HEK293T (cell line): ENCODE measurements around the gene CHSY3.

Experiments used
- CTCF ChIA-PET: fragments of 350-600 bp; formaldehyde crosslinking; extraction: SDS; loops from one replicate; lab custom pipeline; 2021; ENCODE audit warnings: antibody characterized with exemption, inconsistent platforms; lab: Yijun Ruan, JAX
- POLR2A ChIA-PET: fragments of 350-600 bp; formaldehyde crosslinking; extraction: SDS; loops from one replicate; lab custom pipeline; 2020; ENCODE audit warnings: antibody characterized with exemption, inconsistent platforms; lab: Yijun Ruan, JAX
- DNase-seq: peaks from one replicate; pipeline ENCODE4 v3.0.0; 2012; ENCODE audit warnings: mixed read lengths; ENCODE audit errors: extremely low spot score
- ARNT ChIP-seq: fragments of 450-650 bp; IDR thresholded peaks from 2 replicates; pipeline ENCODE4 v1.6.1; 2017; ENCODE audit warnings: mild to moderate bottlenecking
- BHLHE40 ChIP-seq: fragments of 450-650 bp; IDR thresholded peaks from 2 replicates; pipeline ENCODE4 v1.6.1; 2016; ENCODE audit warnings: mild to moderate bottlenecking, moderate library complexity, borderline replicate concordance
- CTBP1 ChIP-seq: fragments of 450-650 bp; IDR thresholded peaks from 2 replicates; pipeline ENCODE4 v1.6.1; 2016; ENCODE audit warnings: borderline replicate concordance
- ELF4 ChIP-seq: fragments of 450-650 bp; IDR thresholded peaks from 2 replicates; pipeline ENCODE4 v1.6.1; 2017; ENCODE audit warnings: antibody characterized with exemption
- FOXA1 ChIP-seq: fragments of 450-650 bp; IDR thresholded peaks from 2 replicates; pipeline ENCODE4 v1.6.1; 2016; ENCODE audit warnings: mild to moderate bottlenecking
- FOXK2 ChIP-seq: fragments of 450-650 bp; IDR thresholded peaks from 2 replicates; pipeline ENCODE4 v1.6.1; 2016; ENCODE audit warnings: mild to moderate bottlenecking
- FOXM1 ChIP-seq: fragments of 450-650 bp; IDR thresholded peaks from 2 replicates; pipeline ENCODE4 v1.6.1; 2017; ENCODE audit warnings: mild to moderate bottlenecking, borderline replicate concordance
- HDGF ChIP-seq: fragments of 450-650 bp; IDR thresholded peaks from 2 replicates; pipeline ENCODE4 v1.6.1; 2017; ENCODE audit warnings: antibody characterized with exemption, borderline replicate concordance
- L3MBTL2 ChIP-seq: fragments of 450-650 bp; conservative IDR thresholded peaks from 2 replicates; pipeline ENCODE4 v1.6.1; 2016; ENCODE audit warnings: mild to moderate bottlenecking
- LEF1 ChIP-seq: fragments of 450-650 bp; IDR thresholded peaks from 2 replicates; pipeline ENCODE4 v1.6.1; 2017; ENCODE audit warnings: mild to moderate bottlenecking, borderline replicate concordance
- NFRKB ChIP-seq: fragments of 450-650 bp; IDR thresholded peaks from 2 replicates; pipeline ENCODE4 v1.6.1; 2016; ENCODE audit warnings: mild to moderate bottlenecking, moderate library complexity
- PKNOX1 ChIP-seq: fragments of 450-650 bp; IDR thresholded peaks from 2 replicates; pipeline ENCODE4 v1.6.1; 2016
- SP1 ChIP-seq: fragments of 450-650 bp; IDR thresholded peaks from 2 replicates; pipeline ENCODE4 v1.6.1; 2017
- SUZ12 ChIP-seq: fragments of 450-650 bp; IDR thresholded peaks from 2 replicates; pipeline ENCODE4 v1.6.1; 2016; ENCODE audit warnings: mild to moderate bottlenecking
- TARDBP ChIP-seq: fragments of 450-650 bp; IDR thresholded peaks from 2 replicates; pipeline ENCODE4 v1.6.1; 2016
- ZNF384 ChIP-seq: fragments of 450-650 bp; IDR thresholded peaks from 2 replicates; pipeline ENCODE4 v1.6.1; 2016

The CHSY3 gene

GRCh38 chr5:130151239-130151638 lies 247.0 kb downstream of the CHSY3 start:
- ChIA-PET CTCF (no interaction called here), POLR2A (no interaction called here)
- TF ChIP-seq CTBP1: no peak
- no peak for TF ChIP-seq SP1
- TF ChIP-seq FOXK2: no peak
- TF ChIP-seq L3MBTL2: no peak
- TF ChIP-seq TARDBP: no peak
- no peak for TF ChIP-seq BHLHE40
- TF ChIP-seq PKNOX1: no peak
- no peak for TF ChIP-seq ZNF384
- no peak for TF ChIP-seq SUZ12
- no peak for TF ChIP-seq ARNT
- TF ChIP-seq FOXM1: no peak
- TF ChIP-seq LEF1: no peak
- DNase-seq: no peak

GRCh38 chr5:130155345-130156011 lies 251.2 kb downstream of the CHSY3 start:
- TF ChIP-seq SP1 (no peak), TARDBP (no peak), ZNF384 (no peak), CTBP1 (no peak), SUZ12 (no peak), HDGF (no peak), FOXA1 (no peak), FOXM1 (no peak), L3MBTL2 (no peak), ARNT (no peak), BHLHE40 (no peak), FOXK2 (no peak), NFRKB (no peak), LEF1 (no peak), PKNOX1 (no peak), ELF4 (no peak)
- no peak for DNase-seq
- ChIA-PET CTCF (interaction anchor here (1.3 kb wide), 1 partner anchor 14 kb away, joined by 3 read pairs; no protein-coding TSS in a partner anchor), POLR2A (no interaction called here)

- ChIA-PET POLR2A (no interaction called here), CTCF (no interaction called here)
- TF ChIP-seq PKNOX1: no peak
- no peak for TF ChIP-seq ZNF384
- no peak for TF ChIP-seq FOXM1
- TF ChIP-seq HDGF: no peak
- no peak for TF ChIP-seq TARDBP
- TF ChIP-seq L3MBTL2: no peak
- TF ChIP-seq CTBP1: no peak
- TF ChIP-seq BHLHE40: no peak
- no peak for TF ChIP-seq FOXA1
- TF ChIP-seq NFRKB: no peak
- no peak for TF ChIP-seq ELF4
- TF ChIP-seq ARNT: no peak
- no peak for TF ChIP-seq SUZ12
- TF ChIP-seq FOXK2: no peak
- TF ChIP-seq SP1: no peak
- no peak for TF ChIP-seq LEF1
- no peak for DNase-seq
These were observed 253.8 kb downstream of the CHSY3 start for GRCh38 chr5:130158036-130158435.

GRCh38 chr5:130159968-130160367 lies 255.7 kb downstream of the CHSY3 start:
- POLR2A ChIA-PET: no interaction called here
- CTCF ChIA-PET: no interaction called here
- TF ChIP-seq FOXM1: no peak
- no peak for TF ChIP-seq BHLHE40
- TF ChIP-seq ZNF384: no peak
- TF ChIP-seq LEF1: no peak
- no peak for TF ChIP-seq ARNT
- TF ChIP-seq CTBP1: no peak
- no peak for TF ChIP-seq L3MBTL2
- no peak for DNase-seq

GRCh38 chr5:130164966-130165365 lies 260.7 kb downstream of the CHSY3 start:
- no peak for TF ChIP-seq NFRKB
- TF ChIP-seq ARNT: no peak
- TF ChIP-seq CTBP1: no peak
- TF ChIP-seq BHLHE40: no peak
- no peak for TF ChIP-seq HDGF
- TF ChIP-seq FOXK2: no peak
- TF ChIP-seq L3MBTL2: no peak
- TF ChIP-seq FOXM1: no peak
- TF ChIP-seq PKNOX1: no peak
- no peak for TF ChIP-seq LEF1
- no peak for TF ChIP-seq ZNF384
- no peak for TF ChIP-seq TARDBP
- no peak for TF ChIP-seq FOXA1
- TF ChIP-seq SUZ12: no peak
- ChIA-PET CTCF (no interaction called here), POLR2A (no interaction called here)
- DNase-seq: no peak
